ENCODE results near the gene WNT1.

The WNT1 gene

GRCh38 chr12:49030714-49031572, 52.8 kb downstream of the WNT1 start:
- Histone ChIP-seq H3K4me3 (ENCODE audit: low read length) (no peak overlapping the region), H3K4me2 (ENCODE audit: low read length) (no peak overlapping the region), H3K9ac (ENCODE audit: low read length) (no peak overlapping the region), H4K20me1 (ENCODE audit: insufficient read depth, low read length) (no peaks in the 10 kb centered on the region), H3K79me2 (ENCODE audit: low read length) (no peaks in the 10 kb centered on the region), H3K4me1 (ENCODE audit: low read length) (no peaks in the 10 kb centered on the region), H3K27me3 (ENCODE audit: low read depth, low read length) (no peaks in the 10 kb centered on the region), H2AFZ (ENCODE audit: low read depth, low read length) (no peak overlapping the region), H3K27ac (ENCODE audit: low read length) (no peak overlapping the region), H3K9me3 (ENCODE audit: insufficient read depth, low read length) (no peaks in the 10 kb centered on the region), H3K36me3 (replicated peaks; ENCODE audit: low read depth, low read length) (peaks cover 66% of the 10 kb centered on the region)
- TF ChIP-seq CTCF (IDR thresholded peaks at IDR 0.05; ENCODE audit: low read depth, low read length) (no peak), EZH2phosphoT487 (IDR thresholded peaks at IDR 0.05; ENCODE audit: low read depth) (no peak)

GRCh38 chr12:49031573-49032161, 53.5 kb downstream of the WNT1 start:
- Histone ChIP-seq H3K9me3 (ENCODE audit: insufficient read depth, low read length) (no peaks in the 10 kb centered on the region), H3K4me2 (ENCODE audit: low read length) (no peak overlapping the region), H3K4me1 (ENCODE audit: low read length) (no peaks in the 10 kb centered on the region), H4K20me1 (ENCODE audit: insufficient read depth, low read length) (no peaks in the 10 kb centered on the region), H3K79me2 (ENCODE audit: low read length) (no peaks in the 10 kb centered on the region), H3K27me3 (ENCODE audit: low read depth, low read length) (no peaks in the 10 kb centered on the region), H3K36me3 (replicated peaks; ENCODE audit: low read depth, low read length) (peaks cover 60% of the 10 kb centered on the region), H3K4me3 (ENCODE audit: low read length) (no peak overlapping the region), H3K27ac (ENCODE audit: low read length) (no peak overlapping the region), H2AFZ (ENCODE audit: low read depth, low read length) (no peak overlapping the region), H3K9ac (ENCODE audit: low read length) (no peak overlapping the region)
- TF ChIP-seq CTCF (IDR thresholded peaks at IDR 0.05; ENCODE audit: low read depth, low read length) (no peak), EZH2phosphoT487 (IDR thresholded peaks at IDR 0.05; ENCODE audit: low read depth) (no peak)

Data from OCI-LY3 (cell line).